Tibial nerve (tissue), 4 donors: ENCODE results near the gene NTM.

Experiments
- CTCF ChIP-seq, 5 experiments: fragments of 200-600 bp in 3 of 5; fragments of 450-650 bp in 2 of 5; sonication (generic) in 3 of 5; IDR thresholded peaks; one replicate each; pipeline ENCODE4 v1.5.1; 2016 to 2019; ENCODE audit warnings: antibody characterized with exemption in 5 of 5, mild to moderate bottlenecking in 3 of 5, moderate library complexity in 2 of 5
- EP300 ChIP-seq, 2 donors: sonication (generic); formaldehyde crosslinking; IDR thresholded peaks; one replicate each; pipeline ENCODE4 v1.6.1; 2017; ENCODE audit warnings: antibody characterized with exemption in 2 of 2, mild to moderate bottlenecking in 1 of 2

- TF ChIP-seq CTCF (IDR thresholded peaks at IDR 0.05) (peak; percentile 83 to 96 (median 88)), EP300 (IDR thresholded peaks at IDR 0.05) (no peak)
These were observed 324.4 kb downstream of the NTM start for GRCh38 chr11:131694526-131695424.
